Tibial nerve (tissue), 3 donors: ENCODE results near the gene ROPN1L.

Source experiments
- POLR2A ChIP-seq, 2 donors: fragments of 450-650 bp; IDR thresholded peaks; one replicate each; pipeline ENCODE4 v1.6.1; 2017; ENCODE audit warnings: antibody characterized with exemption in 2 of 2, mild to moderate bottlenecking in 2 of 2, moderate library complexity in 2 of 2
- TF ChIP-seq, protein P1 (sequence below), 5 experiments: fragments of 200-600 bp in 3 of 5; fragments of 450-650 bp in 2 of 5; sonication (generic) in 3 of 5; IDR thresholded peaks; one replicate each; pipeline ENCODE4 v1.5.1; 2016 to 2019; ENCODE audit warnings: antibody characterized with exemption in 5 of 5, mild to moderate bottlenecking in 3 of 5, moderate library complexity in 2 of 5

- TF ChIP-seq, protein P1, sequence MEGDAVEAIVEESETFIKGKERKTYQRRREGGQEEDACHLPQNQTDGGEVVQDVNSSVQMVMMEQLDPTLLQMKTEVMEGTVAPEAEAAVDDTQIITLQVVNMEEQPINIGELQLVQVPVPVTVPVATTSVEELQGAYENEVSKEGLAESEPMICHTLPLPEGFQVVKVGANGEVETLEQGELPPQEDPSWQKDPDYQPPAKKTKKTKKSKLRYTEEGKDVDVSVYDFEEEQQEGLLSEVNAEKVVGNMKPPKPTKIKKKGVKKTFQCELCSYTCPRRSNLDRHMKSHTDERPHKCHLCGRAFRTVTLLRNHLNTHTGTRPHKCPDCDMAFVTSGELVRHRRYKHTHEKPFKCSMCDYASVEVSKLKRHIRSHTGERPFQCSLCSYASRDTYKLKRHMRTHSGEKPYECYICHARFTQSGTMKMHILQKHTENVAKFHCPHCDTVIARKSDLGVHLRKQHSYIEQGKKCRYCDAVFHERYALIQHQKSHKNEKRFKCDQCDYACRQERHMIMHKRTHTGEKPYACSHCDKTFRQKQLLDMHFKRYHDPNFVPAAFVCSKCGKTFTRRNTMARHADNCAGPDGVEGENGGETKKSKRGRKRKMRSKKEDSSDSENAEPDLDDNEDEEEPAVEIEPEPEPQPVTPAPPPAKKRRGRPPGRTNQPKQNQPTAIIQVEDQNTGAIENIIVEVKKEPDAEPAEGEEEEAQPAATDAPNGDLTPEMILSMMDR (IDR thresholded peaks at IDR 0.05): no peak
- no peak for TF ChIP-seq POLR2A (IDR thresholded peaks at IDR 0.05)
These were observed 45.1 kb upstream of the ROPN1L start for GRCh38 chr5:10396552-10396951.
